ENCODE measurements around the gene LDB2. TPM values are rescaled to one million over a fixed set of nuclear protein-coding genes. Genes with fewer than 3 reads are reported as not detected.
A peak's percentile ranks its signal among the peaks of the same experiment; 100 is the strongest.

The LDB2 gene
- total RNA-seq, 1 donor = 85.9 TPM

DNA sequence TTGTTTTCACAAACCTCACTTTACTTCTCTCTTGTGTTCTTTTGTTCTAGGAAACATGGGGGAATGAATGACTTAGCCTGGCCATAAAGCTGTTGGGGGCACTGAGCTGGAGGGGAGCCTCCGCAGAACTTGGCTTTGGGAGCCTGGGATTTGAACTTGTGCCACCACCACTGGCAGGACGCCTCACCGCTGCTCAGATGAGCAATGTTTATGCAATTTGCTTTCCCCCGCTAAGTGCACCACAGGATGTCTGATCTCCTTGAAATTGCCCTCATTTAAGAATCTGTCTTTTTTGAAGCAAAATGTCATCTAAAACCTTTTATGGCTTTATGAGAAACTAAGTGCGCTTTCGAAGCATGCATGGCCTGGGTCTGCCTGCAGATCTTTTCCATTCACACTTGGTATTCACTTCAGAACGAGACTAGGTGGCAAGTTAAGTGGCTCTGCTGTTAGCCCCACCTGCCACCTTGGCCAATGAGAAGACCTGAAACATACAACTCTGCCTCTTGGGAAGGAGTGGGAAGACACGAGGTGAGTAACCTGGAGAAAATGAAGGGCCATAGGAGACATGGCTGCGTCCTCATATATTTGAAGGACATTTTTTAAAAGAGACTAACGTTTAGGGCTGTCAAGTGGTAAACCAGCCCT is 119.3 kb downstream of the LDB2 start:
- H3K4me3 ChIP-seq (ENCODE audit: low read depth, low read length) = no peak overlapping the region
- peak; percentile 83 for DNase-seq (ENCODE audit: low read depth)
- TF ChIP-seq, protein P1, sequence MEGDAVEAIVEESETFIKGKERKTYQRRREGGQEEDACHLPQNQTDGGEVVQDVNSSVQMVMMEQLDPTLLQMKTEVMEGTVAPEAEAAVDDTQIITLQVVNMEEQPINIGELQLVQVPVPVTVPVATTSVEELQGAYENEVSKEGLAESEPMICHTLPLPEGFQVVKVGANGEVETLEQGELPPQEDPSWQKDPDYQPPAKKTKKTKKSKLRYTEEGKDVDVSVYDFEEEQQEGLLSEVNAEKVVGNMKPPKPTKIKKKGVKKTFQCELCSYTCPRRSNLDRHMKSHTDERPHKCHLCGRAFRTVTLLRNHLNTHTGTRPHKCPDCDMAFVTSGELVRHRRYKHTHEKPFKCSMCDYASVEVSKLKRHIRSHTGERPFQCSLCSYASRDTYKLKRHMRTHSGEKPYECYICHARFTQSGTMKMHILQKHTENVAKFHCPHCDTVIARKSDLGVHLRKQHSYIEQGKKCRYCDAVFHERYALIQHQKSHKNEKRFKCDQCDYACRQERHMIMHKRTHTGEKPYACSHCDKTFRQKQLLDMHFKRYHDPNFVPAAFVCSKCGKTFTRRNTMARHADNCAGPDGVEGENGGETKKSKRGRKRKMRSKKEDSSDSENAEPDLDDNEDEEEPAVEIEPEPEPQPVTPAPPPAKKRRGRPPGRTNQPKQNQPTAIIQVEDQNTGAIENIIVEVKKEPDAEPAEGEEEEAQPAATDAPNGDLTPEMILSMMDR (IDR thresholded peaks at IDR 0.05; ENCODE audit: insufficient read depth, low read length) = no peak

DNA sequence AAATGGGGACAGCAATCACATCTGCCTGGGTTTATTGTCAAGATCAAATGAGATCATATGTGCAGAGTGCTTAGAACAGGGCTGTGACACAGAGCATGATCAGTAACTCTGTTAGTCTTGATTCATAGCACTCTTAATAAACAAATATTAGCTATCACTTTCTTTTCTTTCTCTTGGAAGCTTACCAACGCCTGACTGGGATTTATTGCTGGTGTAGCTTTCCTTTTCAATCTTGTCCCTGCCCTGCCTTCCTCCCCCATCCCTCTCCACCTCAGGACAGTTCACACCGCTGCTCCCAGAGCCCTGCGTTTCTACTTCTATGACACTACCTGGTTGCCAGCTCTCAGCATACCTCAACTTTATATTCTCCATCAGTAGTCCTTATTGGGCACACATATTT is 120.7 kb downstream of the LDB2 start:
- TF ChIP-seq, protein P1 (IDR thresholded peaks at IDR 0.05; ENCODE audit: insufficient read depth, low read length) = no peak
- no peak for DNase-seq (ENCODE audit: low read depth)
- H3K4me3 ChIP-seq (ENCODE audit: low read depth, low read length) = no peak overlapping the region

DNA sequence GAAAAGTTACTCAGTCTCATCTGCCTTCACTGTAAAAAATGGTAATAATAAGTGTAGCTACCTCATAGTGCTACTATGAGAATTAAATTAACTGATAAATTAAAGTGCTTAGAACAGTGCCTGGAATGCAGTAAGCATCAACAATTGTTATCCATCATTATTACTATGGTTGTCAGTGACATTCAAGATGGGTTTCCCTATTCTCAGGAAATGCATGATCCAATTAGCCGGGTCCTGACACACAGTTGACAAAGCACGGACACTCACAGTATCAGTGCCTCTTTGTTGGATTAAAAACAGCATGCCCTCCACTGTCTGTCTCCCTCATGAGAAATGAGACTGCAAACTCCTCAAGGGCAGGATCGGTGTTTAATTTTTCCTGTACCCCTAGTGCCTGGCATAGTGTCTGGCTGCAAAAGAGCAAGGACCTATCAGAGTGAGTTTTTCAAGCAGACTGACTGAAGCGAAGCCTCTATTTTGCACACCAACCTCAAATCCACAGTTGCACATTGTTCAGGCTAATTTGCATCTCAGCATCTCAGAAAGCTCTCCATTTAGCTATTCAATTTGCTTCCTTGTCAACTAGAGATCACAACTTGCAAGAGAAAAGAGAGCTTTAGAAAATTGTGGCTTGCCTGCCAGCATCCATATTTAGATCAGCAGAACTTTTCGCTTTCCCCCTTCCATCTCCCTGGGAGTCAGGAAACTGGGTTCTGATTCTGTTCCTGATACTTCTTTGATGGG is 122.9 kb downstream of the LDB2 start:
- TF ChIP-seq, protein P1 (IDR thresholded peaks at IDR 0.05; ENCODE audit: insufficient read depth, low read length) = no peak
- no peak overlapping the region for H3K4me3 ChIP-seq (ENCODE audit: low read depth, low read length)
- no peak for DNase-seq (ENCODE audit: low read depth)

DNA sequence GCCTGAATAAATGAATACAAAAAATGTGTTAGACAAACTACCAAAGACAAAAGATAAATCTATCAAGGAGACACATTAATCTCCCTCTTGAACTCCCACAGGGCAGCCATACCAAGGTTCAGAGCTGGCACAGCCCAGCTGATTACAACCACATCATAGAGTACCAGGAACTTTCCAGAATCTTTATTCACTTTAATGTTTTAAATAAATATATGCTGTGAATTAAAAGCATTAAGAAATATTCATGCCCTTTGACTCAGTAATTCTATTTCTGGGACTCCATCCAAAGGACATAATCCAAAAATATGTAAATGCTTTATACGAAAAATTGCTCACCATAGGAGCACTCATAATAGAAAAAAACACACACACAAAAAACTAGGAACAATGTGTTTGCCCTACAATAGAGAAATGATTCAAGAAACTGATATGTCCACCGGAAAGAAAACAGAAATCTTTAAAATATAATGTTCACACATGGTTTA is 126.0 kb downstream of the LDB2 start:
- TF ChIP-seq, protein P1 (IDR thresholded peaks at IDR 0.05; ENCODE audit: insufficient read depth, low read length) = no peak
- DNase-seq (ENCODE audit: low read depth) = peak; percentile 93
- no peak overlapping the region for H3K4me3 ChIP-seq (ENCODE audit: low read depth, low read length)

DNA sequence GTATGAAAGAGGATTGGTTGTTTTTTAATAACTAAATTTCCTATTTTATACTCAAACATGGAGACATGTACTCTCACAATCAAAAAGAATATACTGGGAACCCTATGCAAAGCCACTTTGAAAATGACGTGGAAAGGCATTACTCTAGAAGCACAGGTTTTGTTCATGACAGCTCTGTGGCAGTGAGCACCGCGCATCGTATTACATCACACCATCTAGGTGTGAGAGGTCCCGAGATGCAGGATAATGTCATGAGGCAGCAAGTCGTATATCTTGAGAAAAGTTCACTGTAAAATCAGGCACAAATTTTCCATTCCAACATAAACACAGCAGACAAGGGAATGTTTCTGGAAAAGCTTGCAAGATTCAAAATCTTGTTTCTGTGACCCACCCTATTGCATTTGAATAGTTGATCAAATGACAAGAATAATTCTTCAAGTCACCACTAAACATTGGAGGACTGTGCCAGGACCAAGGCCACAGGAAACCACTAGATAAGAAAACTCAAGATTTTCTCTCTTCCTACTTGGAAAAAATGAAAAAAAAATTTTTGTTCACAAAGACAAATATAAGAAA is 127.6 kb downstream of the LDB2 start:
- DNase-seq (ENCODE audit: low read depth) = peak; percentile 84
- H3K4me3 ChIP-seq (ENCODE audit: low read depth, low read length) = no peak overlapping the region
- TF ChIP-seq, protein P1 (IDR thresholded peaks at IDR 0.05; ENCODE audit: insufficient read depth, low read length) = no peak

DNA sequence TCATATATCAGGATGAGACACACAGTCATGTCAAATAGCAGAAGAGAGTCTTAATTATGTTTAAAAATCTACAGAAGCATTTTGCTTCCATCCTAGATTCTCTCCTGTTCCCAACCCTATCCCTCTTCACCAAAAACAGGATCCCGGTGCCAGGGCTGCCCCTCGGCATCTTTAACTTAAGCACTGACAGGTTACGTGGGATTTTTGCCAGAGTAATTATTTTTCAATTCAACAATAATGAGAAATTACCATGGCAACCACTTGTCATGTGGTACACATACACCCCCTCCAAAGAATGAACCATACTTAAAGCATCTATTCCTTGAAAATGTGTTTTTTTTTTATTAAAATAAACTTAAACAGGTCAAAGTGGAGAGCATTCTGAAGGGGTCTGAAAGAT is 130.6 kb downstream of the LDB2 start:
- TF ChIP-seq, protein P1 (IDR thresholded peaks at IDR 0.05; ENCODE audit: insufficient read depth, low read length) = no peak
- no peak for DNase-seq (ENCODE audit: low read depth)
- no peak overlapping the region for H3K4me3 ChIP-seq (ENCODE audit: low read depth, low read length)
